ENCODE data around the gene PRRG4. TPM values are rescaled to one million over a fixed set of nuclear protein-coding genes. Genes with fewer than 3 reads are reported as not detected.
"Not testable (repeated sequence)": the region's sequence is repeated elsewhere in the genome, so short reads cannot be mapped to it uniquely, and the experiment has no call there.

The PRRG4 gene
- 9.2 and 12.1 TPM in 2 replicates for total RNA-seq
- 3.0 TPM in 2 replicates for polyA plus RNA-seq

DNA sequence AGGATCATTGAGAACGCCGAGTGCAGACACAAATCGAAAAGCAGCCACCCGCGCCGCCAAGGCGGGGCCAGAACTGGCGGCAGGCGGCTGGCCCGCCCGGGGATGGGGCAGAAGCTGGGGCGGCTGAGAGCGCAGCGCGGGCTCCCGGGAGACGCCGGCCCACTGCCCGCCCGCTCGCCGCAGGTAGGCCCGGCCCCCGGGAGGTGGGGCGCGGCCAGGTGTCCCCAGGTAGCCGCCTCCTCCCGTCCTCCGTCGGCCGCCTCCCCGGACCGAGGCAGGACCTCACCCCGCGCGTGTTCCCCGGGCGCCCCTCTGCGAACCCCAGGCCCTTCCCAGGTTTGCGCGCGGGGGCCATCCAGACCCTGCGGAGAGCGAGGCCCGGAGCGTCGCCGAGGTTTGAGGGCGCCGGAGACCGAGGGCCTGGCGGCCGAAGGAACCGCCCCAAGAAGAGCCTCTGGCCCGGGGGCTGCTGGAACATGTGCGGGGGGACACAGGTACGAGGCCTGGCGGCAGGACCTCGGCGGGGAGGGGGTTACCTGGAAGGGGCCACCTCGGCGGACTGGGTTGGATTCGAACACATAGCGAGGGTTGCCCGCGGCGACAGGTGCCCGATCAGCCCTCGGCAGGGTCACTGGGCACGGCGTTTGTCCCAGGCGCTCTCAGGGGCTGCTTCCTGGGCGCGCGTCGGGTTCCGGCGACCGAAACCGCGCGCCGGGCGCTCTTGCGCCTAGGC is at the start of gene PRRG4:
PRRG4 (plus strand) TSS at position 248 of the 733 bp plus-strand sequence. CDS start 603 bp downstream, outside the sequence.
- H3K9me2 ChIP-seq (replicated peaks; ENCODE audit: insufficient read depth) = no peaks in the 10 kb centered on the region
- no peaks in the 10 kb centered on the region for H3K27me3 ChIP-seq
- H3K4me1 ChIP-seq (ENCODE audit: insufficient read depth) = no peaks in the 10 kb centered on the region
- TF ChIP-seq EZH2phosphoT487 (IDR thresholded peaks at IDR 0.05; ENCODE audit: low read depth, severe bottlenecking, unreplicated experiment) = no peak
- TF ChIP-seq CTCF (IDR thresholded peaks at IDR 0.05; ENCODE audit: poor library complexity) = no peak
- TF ChIP-seq EZH2 (IDR thresholded peaks at IDR 0.05; ENCODE audit: borderline replicate concordance) = no peak
- H4K20me1 ChIP-seq (ENCODE audit: insufficient read depth, poor library complexity, severe bottlenecking) = no peaks in the 10 kb centered on the region
- no peaks in the 10 kb centered on the region for H3K79me2 ChIP-seq
- peak within 1 kb of the TSS; percentile 93 for H2AFZ ChIP-seq
- DNase-seq (ENCODE audit: low spot score) = peak; percentile 89
- H3K27ac ChIP-seq = peak within 1 kb of the TSS; percentile 89
- 1% methylated on average over 66 of the region's 85 CpGs for WGBS (ENCODE audit: low lambda C conversion rate, missing lambda C conversion rate)
- peak within 1 kb of the TSS; percentile 71 for H3K4me3 ChIP-seq
- peak within 1 kb of the TSS; percentile 91 for H3K4me2 ChIP-seq
- H3K36me3 ChIP-seq (replicated peaks; ENCODE audit: insufficient read depth, low read depth) = no peaks in the 10 kb centered on the region
- H3K9me3 ChIP-seq (ENCODE audit: low read depth) = no peaks in the 10 kb centered on the region

- not testable (repeated sequence) for H3K36me3 ChIP-seq (replicated peaks; ENCODE audit: insufficient read depth, low read depth); H3K27ac ChIP-seq; H3K4me2 ChIP-seq; H3K9me3 ChIP-seq (ENCODE audit: low read depth); DNase-seq (ENCODE audit: low spot score); H3K4me3 ChIP-seq; H3K4me1 ChIP-seq (ENCODE audit: insufficient read depth); H3K9me2 ChIP-seq (replicated peaks; ENCODE audit: insufficient read depth); H3K27me3 ChIP-seq; H2AFZ ChIP-seq; H4K20me1 ChIP-seq (ENCODE audit: insufficient read depth, poor library complexity, severe bottlenecking); H3K79me2 ChIP-seq
- 93% methylated on average over 2 of the region's 2 CpGs for WGBS (ENCODE audit: low lambda C conversion rate, missing lambda C conversion rate)
These were observed 48.9 kb upstream of the PRRG4 start for GRCh38 chr11:32780839-32781238.

GRCh38 chr11:32781721-32782120 is 48.0 kb upstream of the PRRG4 start:
- 73% methylated on average over 5 of the region's 5 CpGs for WGBS (ENCODE audit: low lambda C conversion rate, missing lambda C conversion rate)
- TF ChIP-seq EZH2 (IDR thresholded peaks at IDR 0.05; ENCODE audit: borderline replicate concordance) = no peak
- TF ChIP-seq CTCF (IDR thresholded peaks at IDR 0.05; ENCODE audit: poor library complexity) = no peak
- Histone ChIP-seq H3K79me2 (no peaks in the 10 kb centered on the region), H3K4me1 (ENCODE audit: insufficient read depth) (no peaks in the 10 kb centered on the region), H2AFZ (no peak overlapping the region), H4K20me1 (ENCODE audit: insufficient read depth, poor library complexity, severe bottlenecking) (no peaks in the 10 kb centered on the region), H3K9me3 (ENCODE audit: low read depth) (no peaks in the 10 kb centered on the region), H3K27me3 (no peaks in the 10 kb centered on the region), H3K4me2 (no peak overlapping the region), H3K27ac (no peak overlapping the region), H3K36me3 (replicated peaks; ENCODE audit: insufficient read depth, low read depth) (no peaks in the 10 kb centered on the region), H3K9me2 (replicated peaks; ENCODE audit: insufficient read depth) (no peaks in the 10 kb centered on the region), H3K4me3 (no peak overlapping the region)
- no peak for DNase-seq (ENCODE audit: low spot score)

- H3K4me3 ChIP-seq = no peak overlapping the region
- H3K4me1 ChIP-seq (ENCODE audit: insufficient read depth) = no peaks in the 10 kb centered on the region
- no peaks in the 10 kb centered on the region for H3K79me2 ChIP-seq
- no peaks in the 10 kb centered on the region for H4K20me1 ChIP-seq (ENCODE audit: insufficient read depth, poor library complexity, severe bottlenecking)
- no peaks in the 10 kb centered on the region for H3K27me3 ChIP-seq
- no peaks in the 10 kb centered on the region for H3K36me3 ChIP-seq (replicated peaks; ENCODE audit: insufficient read depth, low read depth)
- H3K9me3 ChIP-seq (ENCODE audit: low read depth) = no peaks in the 10 kb centered on the region
- no peak overlapping the region for H3K4me2 ChIP-seq
- TF ChIP-seq EZH2 (IDR thresholded peaks at IDR 0.05; ENCODE audit: borderline replicate concordance) = no peak
- no peak for TF ChIP-seq EZH2phosphoT487 (IDR thresholded peaks at IDR 0.05; ENCODE audit: low read depth, severe bottlenecking, unreplicated experiment)
- TF ChIP-seq CTCF (IDR thresholded peaks at IDR 0.05; ENCODE audit: poor library complexity) = no peak
- no peak overlapping the region for H3K27ac ChIP-seq
- no peak overlapping the region for H2AFZ ChIP-seq
- no peak for DNase-seq (ENCODE audit: low spot score)
- no peaks in the 10 kb centered on the region for H3K9me2 ChIP-seq (replicated peaks; ENCODE audit: insufficient read depth)
- 92% methylated on average over 3 of the region's 3 CpGs for WGBS (ENCODE audit: low lambda C conversion rate, missing lambda C conversion rate)
These were observed 44.5 kb upstream of the PRRG4 start for GRCh38 chr11:32785262-32785661.

All from hepatocyte (in vitro differentiated cells).